Right atrium auricular region (tissue), 2 donors: ENCODE data around the gene DNAH3. TPM values are rescaled to one million over a fixed set of nuclear protein-coding genes. Genes with fewer than 3 reads are reported as not detected.

Experiments used
- DNase-seq: peaks from one replicate; pipeline ENCODE4 v3.0.0-alpha.2; 2019; ENCODE audit warnings: low spot score
- H3K27ac ChIP-seq, 2 donors: fragments of 200-600 bp; sonication (generic); 1 replicate in 1 of 2; 2 replicates in 1 of 2; pipeline ENCODE4 v1.5.1; 2016 to 2019
- H3K27me3 ChIP-seq, 2 donors: fragments of 200-600 bp; sonication (generic); one replicate each; pipeline versions ENCODE4 v1.5.1 to v1.6.0; 2017 to 2019
- H3K36me3 ChIP-seq: fragments of 200-600 bp; sonication (generic); one replicate; pipeline ENCODE4 v1.5.1; 2016
- H3K4me1 ChIP-seq, 2 donors: fragments of 200-600 bp; sonication (generic); one replicate each; pipeline versions ENCODE4 v1.5.1 to v1.6.0; 2017 to 2019
- H3K4me3 ChIP-seq, 2 donors: fragments of 200-600 bp; sonication (generic); 1 replicate in 1 of 2; 2 replicates in 1 of 2; pipeline ENCODE4 v1.5.1; 2017 to 2019; ENCODE audit warnings: mild to moderate bottlenecking in 1 of 2, moderate library complexity in 1 of 2
- H3K9me3 ChIP-seq, 2 donors: fragments of 200-600 bp; sonication (generic); one replicate each; pipeline ENCODE4 v1.5.1; 2019
- total RNA-seq, 2 donors: library from RNA; depleted of rRNA; stranded (reverse); fragments of >200 nt; gene quantifications; one replicate each; pipeline ENCODE4 v1.1.0, GENCODE V29; 2016
- TF ChIP-seq, protein P1 (sequence below), 2 donors: fragments of 200-600 bp; sonication (generic); IDR thresholded peaks; one replicate each; pipeline ENCODE4 v1.5.1; 2019; ENCODE audit warnings: antibody characterized with exemption in 2 of 2

The DNAH3 gene
- total RNA-seq, 2 donors from 2014 or later, result 0.20 TPM; not detected in 1

DNA sequence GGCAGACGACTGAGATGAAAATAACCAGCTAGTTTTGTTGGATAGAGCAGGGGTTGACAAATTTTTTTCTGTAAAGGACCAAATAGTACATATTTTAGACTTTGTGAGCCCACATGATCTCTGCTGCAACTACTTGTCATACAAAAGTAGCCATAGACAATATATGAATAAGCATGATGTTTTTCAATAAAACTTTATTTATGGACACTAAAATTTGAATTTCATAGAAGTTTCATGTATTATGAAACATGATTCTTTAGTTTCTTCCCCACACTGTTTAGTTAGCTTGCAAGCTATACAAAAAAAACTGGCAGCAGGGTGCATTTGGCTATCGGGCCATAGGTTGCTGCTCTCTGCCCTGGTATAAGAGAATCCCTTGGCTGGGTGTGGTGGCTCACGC lies 193.5 kb downstream of the DNAH3 start:
- Histone ChIP-seq H3K27me3 (no peaks in the 10 kb centered on the region), H3K4me3 (no peak overlapping the region), H3K4me1 (no peaks in the 10 kb centered on the region), H3K36me3 (no peaks in the 10 kb centered on the region), H3K9me3 (no peaks in the 10 kb centered on the region), H3K27ac (no peak overlapping the region)
- TF ChIP-seq, protein P1, sequence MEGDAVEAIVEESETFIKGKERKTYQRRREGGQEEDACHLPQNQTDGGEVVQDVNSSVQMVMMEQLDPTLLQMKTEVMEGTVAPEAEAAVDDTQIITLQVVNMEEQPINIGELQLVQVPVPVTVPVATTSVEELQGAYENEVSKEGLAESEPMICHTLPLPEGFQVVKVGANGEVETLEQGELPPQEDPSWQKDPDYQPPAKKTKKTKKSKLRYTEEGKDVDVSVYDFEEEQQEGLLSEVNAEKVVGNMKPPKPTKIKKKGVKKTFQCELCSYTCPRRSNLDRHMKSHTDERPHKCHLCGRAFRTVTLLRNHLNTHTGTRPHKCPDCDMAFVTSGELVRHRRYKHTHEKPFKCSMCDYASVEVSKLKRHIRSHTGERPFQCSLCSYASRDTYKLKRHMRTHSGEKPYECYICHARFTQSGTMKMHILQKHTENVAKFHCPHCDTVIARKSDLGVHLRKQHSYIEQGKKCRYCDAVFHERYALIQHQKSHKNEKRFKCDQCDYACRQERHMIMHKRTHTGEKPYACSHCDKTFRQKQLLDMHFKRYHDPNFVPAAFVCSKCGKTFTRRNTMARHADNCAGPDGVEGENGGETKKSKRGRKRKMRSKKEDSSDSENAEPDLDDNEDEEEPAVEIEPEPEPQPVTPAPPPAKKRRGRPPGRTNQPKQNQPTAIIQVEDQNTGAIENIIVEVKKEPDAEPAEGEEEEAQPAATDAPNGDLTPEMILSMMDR (IDR thresholded peaks at IDR 0.05), result no peak
- no peak for DNase-seq

DNA sequence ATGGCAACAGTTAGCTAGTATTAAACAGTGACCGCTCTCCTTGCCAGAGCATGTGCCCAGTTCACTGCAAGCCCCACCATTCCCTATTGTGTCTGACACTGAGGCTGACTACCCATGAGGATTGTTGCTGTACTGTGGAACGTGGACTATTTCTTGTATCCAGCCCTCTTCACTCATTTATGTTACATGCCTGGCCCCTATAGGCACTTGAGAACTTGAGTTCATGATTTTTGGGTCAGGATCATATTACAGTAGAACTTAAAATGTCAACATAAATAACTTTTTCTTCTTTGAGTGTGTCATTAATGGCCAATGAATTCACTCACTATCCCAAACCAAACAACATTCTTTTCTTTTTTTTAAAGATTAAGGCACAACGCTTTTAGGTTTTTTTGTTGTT lies 194.3 kb downstream of the DNAH3 start:
- no peak for DNase-seq
- H3K27me3 ChIP-seq, result no peaks in the 10 kb centered on the region

DNA sequence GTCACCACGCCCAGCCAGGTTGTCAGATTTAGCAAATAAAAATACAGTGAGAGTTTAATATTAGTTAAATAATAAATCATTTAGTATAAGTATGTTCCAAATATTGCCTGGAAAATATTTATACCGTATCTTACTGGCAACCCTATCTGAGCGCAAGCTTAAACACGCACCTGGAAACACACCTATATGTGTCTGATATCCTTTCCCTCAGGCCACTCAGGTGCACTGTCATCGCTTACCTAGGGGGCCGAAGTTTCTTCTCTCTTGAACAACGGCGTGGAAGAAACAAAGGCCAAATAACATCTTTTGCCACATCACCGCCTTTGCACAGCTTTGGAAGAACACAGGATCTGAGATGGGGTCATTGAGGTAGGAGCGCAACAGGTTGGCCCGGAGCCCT lies 196.1 kb downstream of the DNAH3 start:
- Histone ChIP-seq H3K27ac (no peak overlapping the region), H3K4me3 (no peak overlapping the region), H3K4me1 (no peaks in the 10 kb centered on the region), H3K9me3 (no peaks in the 10 kb centered on the region), H3K36me3 (no peaks in the 10 kb centered on the region), H3K27me3 (no peaks in the 10 kb centered on the region)
- TF ChIP-seq, protein P1 (IDR thresholded peaks at IDR 0.05), result no peak
- no peak for DNase-seq

More for the DNA sequence above, 194.3 kb downstream of the DNAH3 start:
- Histone ChIP-seq H3K4me3 (no peak overlapping the region), H3K4me1 (no peaks in the 10 kb centered on the region), H3K27ac (no peak overlapping the region), H3K9me3 (no peaks in the 10 kb centered on the region), H3K36me3 (no peaks in the 10 kb centered on the region)
- TF ChIP-seq, protein P1 (IDR thresholded peaks at IDR 0.05), result no peak

DNA sequence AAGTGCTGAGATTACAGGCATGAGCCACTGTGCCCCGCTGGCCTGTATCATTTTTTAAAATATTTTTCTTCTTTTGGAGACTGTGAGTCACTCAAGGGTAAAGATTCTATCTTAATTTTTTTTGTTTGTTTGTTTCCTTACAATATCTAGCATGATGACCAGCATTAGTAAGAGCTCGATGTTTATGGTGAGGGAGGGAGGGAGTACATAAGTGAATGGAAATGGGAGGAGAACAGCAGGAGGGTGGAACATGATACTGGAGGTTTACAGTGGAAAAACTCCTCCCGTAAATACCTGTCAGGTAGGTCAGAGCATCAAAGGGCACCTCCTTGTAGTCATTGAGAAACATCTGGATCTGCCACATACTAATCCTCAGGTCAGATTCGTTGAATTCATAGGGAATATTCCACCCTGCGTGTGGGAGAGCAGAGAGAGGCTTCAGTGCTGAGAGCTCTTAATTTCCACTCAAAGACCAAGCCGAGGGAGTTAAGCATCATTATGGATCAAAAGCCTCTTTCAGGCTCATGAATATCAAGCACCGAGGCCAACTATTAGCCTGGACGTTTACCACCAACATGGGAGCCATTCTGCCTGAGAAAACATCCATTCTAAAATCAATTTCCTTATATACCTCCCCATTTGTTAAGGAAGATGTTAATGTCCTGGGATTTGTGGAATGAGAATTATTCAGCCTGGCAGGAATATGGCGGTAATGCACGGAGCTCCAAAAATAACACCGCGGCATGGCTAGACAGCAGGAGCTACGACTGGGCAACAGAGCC lies 198.3 kb downstream of the DNAH3 start:
- no peak overlapping the region for H3K27ac ChIP-seq
- TF ChIP-seq, protein P1 (IDR thresholded peaks at IDR 0.05), result no peak

DNA sequence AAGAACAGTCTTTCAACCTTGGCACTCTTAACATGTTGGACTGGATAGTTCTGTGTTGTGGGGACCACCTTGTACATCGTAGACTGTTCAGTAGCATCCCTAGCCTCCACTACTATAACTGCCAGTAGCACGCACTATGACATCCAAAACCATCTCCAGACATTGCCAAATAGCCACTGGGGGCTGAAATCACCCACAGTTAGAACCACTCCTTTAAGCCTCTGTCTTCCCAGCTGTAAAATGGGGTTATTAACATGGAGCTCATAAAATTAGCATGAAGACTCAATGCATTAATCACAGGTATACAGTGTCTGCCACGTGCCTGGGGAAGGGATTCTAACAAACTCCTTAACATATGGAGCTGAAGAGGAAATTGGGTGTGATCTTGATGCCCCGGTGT lies 200.4 kb downstream of the DNAH3 start:
- no peaks in the 10 kb centered on the region for H3K36me3 ChIP-seq
- no peak overlapping the region for H3K4me3 ChIP-seq
- H3K9me3 ChIP-seq, result no peaks in the 10 kb centered on the region
- no peak overlapping the region for H3K27ac ChIP-seq
- DNase-seq, result no peak
- H3K27me3 ChIP-seq, result no peaks in the 10 kb centered on the region
- H3K4me1 ChIP-seq, result no peaks in the 10 kb centered on the region
- TF ChIP-seq, protein P1 (IDR thresholded peaks at IDR 0.05), result no peak

More for the DNA sequence above, 198.3 kb downstream of the DNAH3 start:
- Histone ChIP-seq H3K27me3 (no peaks in the 10 kb centered on the region), H3K9me3 (no peaks in the 10 kb centered on the region), H3K4me1 (no peaks in the 10 kb centered on the region), H3K36me3 (no peaks in the 10 kb centered on the region), H3K4me3 (no peak overlapping the region)
- no peak for DNase-seq

DNA sequence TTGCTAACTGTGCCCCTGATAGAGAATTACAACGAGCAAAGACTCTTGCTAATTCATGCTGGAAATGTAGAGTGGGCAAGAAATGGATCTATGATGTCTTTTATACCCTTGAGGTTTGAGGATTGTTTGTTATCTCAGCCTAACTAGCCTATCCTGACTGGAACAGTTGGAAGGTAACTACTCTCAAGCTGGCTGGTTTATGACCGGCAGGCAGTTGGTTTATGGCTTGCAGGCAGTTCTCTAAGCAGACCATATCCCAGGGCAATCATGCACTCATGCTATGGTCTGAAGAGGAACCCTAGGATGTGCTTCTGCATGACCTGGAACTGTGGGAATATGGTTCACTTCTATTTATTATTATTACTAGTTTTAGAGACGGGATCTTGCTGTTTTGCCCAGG lies 201.0 kb downstream of the DNAH3 start:
- no peaks in the 10 kb centered on the region for H3K9me3 ChIP-seq
- H3K27ac ChIP-seq, result no peak overlapping the region
- no peaks in the 10 kb centered on the region for H3K36me3 ChIP-seq
- no peak overlapping the region for H3K4me3 ChIP-seq
- TF ChIP-seq, protein P1 (IDR thresholded peaks at IDR 0.05), result no peak
- DNase-seq, result no peak
- no peaks in the 10 kb centered on the region for H3K4me1 ChIP-seq
- H3K27me3 ChIP-seq, result no peaks in the 10 kb centered on the region
